GM18867 (cell line): ENCODE data around the gene TAS2R40.
A peak's percentile ranks its signal among the peaks of the same experiment; 100 is the strongest.

Source experiments
- ATAC-seq: cut with Tn5 transposase; IDR thresholded peaks from one replicate; pipeline ENCODE4 v1.9.1; 2021; ENCODE audit warnings: mild to moderate bottlenecking, moderate library complexity; ENCODE audit not compliant: unreplicated experiment

Gene TAS2R40

GRCh38 chr7:143222782-143223181, 945 bp downstream of the TAS2R40 start:
- no peak for ATAC-seq

- ATAC-seq, result no peak
These were observed 1.9 kb downstream of the TAS2R40 start for GRCh38 chr7:143223784-143224183.

GRCh38 chr7:143225047-143225446, 3.2 kb downstream of the TAS2R40 start:
- no peak for ATAC-seq

GRCh38 chr7:143227806-143228205, 6.0 kb downstream of the TAS2R40 start:
- ATAC-seq, result no peak

GRCh38 chr7:143229054-143229790, 7.4 kb downstream of the TAS2R40 start:
- ATAC-seq, result no peak

- no peak for ATAC-seq
These were observed 9.0 kb downstream of the TAS2R40 start for GRCh38 chr7:143230602-143231457.

- ATAC-seq, result no peak
These were observed 12.1 kb downstream of the TAS2R40 start for GRCh38 chr7:143233816-143234532.

- ATAC-seq, result no peak
These were observed 12.7 kb downstream of the TAS2R40 start for GRCh38 chr7:143234533-143234875.

- ATAC-seq, result no peak
These were observed 13.7 kb downstream of the TAS2R40 start for GRCh38 chr7:143235561-143235960.

- ATAC-seq, result no peak
These were observed 14.7 kb downstream of the TAS2R40 start for GRCh38 chr7:143236408-143236990.

GRCh38 chr7:143237366-143237765, 15.5 kb downstream of the TAS2R40 start:
- no peak for ATAC-seq

GRCh38 chr7:143238289-143238980, 16.6 kb downstream of the TAS2R40 start:
- ATAC-seq, result no peak

- ATAC-seq, result no peak
These were observed 18.0 kb downstream of the TAS2R40 start for GRCh38 chr7:143239813-143240212.

- ATAC-seq, result peak; percentile 94
These were observed 18.7 kb downstream of the TAS2R40 start for GRCh38 chr7:143240291-143241168.

GRCh38 chr7:143242306-143242705, 20.5 kb downstream of the TAS2R40 start:
- no peak for ATAC-seq

GRCh38 chr7:143243111-143243510, 21.3 kb downstream of the TAS2R40 start:
- ATAC-seq, result no peak

GRCh38 chr7:143243614-143244013, 21.8 kb downstream of the TAS2R40 start:
- ATAC-seq, result no peak

GRCh38 chr7:143244321-143244720, 22.5 kb downstream of the TAS2R40 start:
- ATAC-seq, result no peak

- no peak for ATAC-seq
These were observed 23.3 kb downstream of the TAS2R40 start for GRCh38 chr7:143245123-143245522.

GRCh38 chr7:143247372-143247771, 25.5 kb downstream of the TAS2R40 start:
- no peak for ATAC-seq
